Hepatocyte (in vitro differentiated cells): ENCODE measurements around the gene HERC2.

Experiments used
- EZH2 ChIP-seq: fragments of 200-600 bp; sonication (generic); IDR thresholded peaks from 2 replicates; pipeline ENCODE4 v1.6.1; 2016; ENCODE audit warnings: antibody characterized with exemption, mild to moderate bottlenecking, borderline replicate concordance
- EZH2phosphoT487 ChIP-seq: fragments of 200-600 bp; sonication (generic); IDR thresholded peaks from one replicate; pipeline ENCODE4 v1.6.1; 2018; ENCODE audit warnings: antibody characterized with exemption, mild to moderate bottlenecking, low read depth, moderate library complexity; ENCODE audit not compliant: unreplicated experiment, severe bottlenecking
- TF ChIP-seq, protein P1 (sequence below): fragments of 200-600 bp; sonication (generic); IDR thresholded peaks from 2 replicates; pipeline ENCODE4 v1.5.1; 2016; ENCODE audit warnings: antibody characterized with exemption, mild to moderate bottlenecking; ENCODE audit not compliant: poor library complexity

- TF ChIP-seq, protein P1, sequence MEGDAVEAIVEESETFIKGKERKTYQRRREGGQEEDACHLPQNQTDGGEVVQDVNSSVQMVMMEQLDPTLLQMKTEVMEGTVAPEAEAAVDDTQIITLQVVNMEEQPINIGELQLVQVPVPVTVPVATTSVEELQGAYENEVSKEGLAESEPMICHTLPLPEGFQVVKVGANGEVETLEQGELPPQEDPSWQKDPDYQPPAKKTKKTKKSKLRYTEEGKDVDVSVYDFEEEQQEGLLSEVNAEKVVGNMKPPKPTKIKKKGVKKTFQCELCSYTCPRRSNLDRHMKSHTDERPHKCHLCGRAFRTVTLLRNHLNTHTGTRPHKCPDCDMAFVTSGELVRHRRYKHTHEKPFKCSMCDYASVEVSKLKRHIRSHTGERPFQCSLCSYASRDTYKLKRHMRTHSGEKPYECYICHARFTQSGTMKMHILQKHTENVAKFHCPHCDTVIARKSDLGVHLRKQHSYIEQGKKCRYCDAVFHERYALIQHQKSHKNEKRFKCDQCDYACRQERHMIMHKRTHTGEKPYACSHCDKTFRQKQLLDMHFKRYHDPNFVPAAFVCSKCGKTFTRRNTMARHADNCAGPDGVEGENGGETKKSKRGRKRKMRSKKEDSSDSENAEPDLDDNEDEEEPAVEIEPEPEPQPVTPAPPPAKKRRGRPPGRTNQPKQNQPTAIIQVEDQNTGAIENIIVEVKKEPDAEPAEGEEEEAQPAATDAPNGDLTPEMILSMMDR: no peak
- TF ChIP-seq EZH2 (no peak), EZH2phosphoT487 (no peak)
Measured at GRCh38 chr15:28066231-28066630, 255.7 kb downstream of the HERC2 start.
